Muscle layer of colon (tissue), 2 donors: ENCODE measurements around the gene NUDT8.
A peak's percentile ranks its signal among the peaks of the same experiment; 100 is the strongest.

Experiments
- H3K27ac ChIP-seq: one replicate; pipeline ENCODE4 v1.7.0; 2013; ENCODE audit warnings: low read depth, mild to moderate bottlenecking, low read length, moderate library complexity
- H3K27me3 ChIP-seq, 2 donors: one replicate each; pipeline ENCODE4 v1.7.0; 2013; ENCODE audit warnings: low read length in 2 of 2, mild to moderate bottlenecking in 2 of 2; ENCODE audit not compliant: insufficient read depth in 2 of 2, control insufficient read depth in 1 of 2
- H3K36me3 ChIP-seq: one replicate; pipeline ENCODE4 v1.7.0; 2013; ENCODE audit warnings: mild to moderate bottlenecking, low read length; ENCODE audit not compliant: insufficient read depth
- H3K4me1 ChIP-seq: one replicate; pipeline ENCODE4 v1.7.0; 2013; ENCODE audit warnings: mild to moderate bottlenecking, low read length; ENCODE audit not compliant: insufficient read depth
- H3K4me3 ChIP-seq, 2 donors: one replicate each; pipeline ENCODE4 v1.7.0; 2013; ENCODE audit warnings: low read length in 2 of 2, low read depth in 1 of 2, mild to moderate bottlenecking in 1 of 2, moderate library complexity in 1 of 2
- H3K9ac ChIP-seq: one replicate; pipeline ENCODE4 v1.7.0; 2013; ENCODE audit warnings: low read length
- H3K9me3 ChIP-seq: one replicate; pipeline ENCODE4 v1.7.0; 2013; ENCODE audit warnings: mild to moderate bottlenecking, low read length
- donor health status: abdominal sarcoma.
- donor health status: Adenocarcinoma of cecum.

The NUDT8 gene

GRCh38 chr11:67656278-67656922 lies 26.7 kb upstream of the NUDT8 start:
- Histone ChIP-seq H3K9me3 (no peaks in the 10 kb centered on the region), H3K36me3 (no peaks in the 10 kb centered on the region)

GRCh38 chr11:67654225-67654624 lies 24.5 kb upstream of the NUDT8 start:
- H3K27ac ChIP-seq, result no peak overlapping the region
- H3K4me3 ChIP-seq, result no peak overlapping the region
- H3K36me3 ChIP-seq, result no peaks in the 10 kb centered on the region
- no peaks in the 10 kb centered on the region for H3K27me3 ChIP-seq
- no peaks in the 10 kb centered on the region for H3K9me3 ChIP-seq
- H3K9ac ChIP-seq, result no peak overlapping the region
- H3K4me1 ChIP-seq, result no peaks in the 10 kb centered on the region

More at GRCh38 chr11:67656278-67656922, 26.7 kb upstream of the NUDT8 start:
- H3K9ac ChIP-seq, result no peak overlapping the region
- no peaks in the 10 kb centered on the region for H3K4me1 ChIP-seq
- H3K27ac ChIP-seq, result no peak overlapping the region
- no peaks in the 10 kb centered on the region for H3K27me3 ChIP-seq
- no peak overlapping the region for H3K4me3 ChIP-seq

- H3K27ac ChIP-seq, result no peak overlapping the region
- H3K9ac ChIP-seq, result no peak overlapping the region
- no peak overlapping the region for H3K4me3 ChIP-seq
- no peaks in the 10 kb centered on the region for H3K27me3 ChIP-seq
- H3K36me3 ChIP-seq, result no peaks in the 10 kb centered on the region
- no peaks in the 10 kb centered on the region for H3K4me1 ChIP-seq
- no peaks in the 10 kb centered on the region for H3K9me3 ChIP-seq
Measured at GRCh38 chr11:67652965-67653845, 23.5 kb upstream of the NUDT8 start.

DNA sequence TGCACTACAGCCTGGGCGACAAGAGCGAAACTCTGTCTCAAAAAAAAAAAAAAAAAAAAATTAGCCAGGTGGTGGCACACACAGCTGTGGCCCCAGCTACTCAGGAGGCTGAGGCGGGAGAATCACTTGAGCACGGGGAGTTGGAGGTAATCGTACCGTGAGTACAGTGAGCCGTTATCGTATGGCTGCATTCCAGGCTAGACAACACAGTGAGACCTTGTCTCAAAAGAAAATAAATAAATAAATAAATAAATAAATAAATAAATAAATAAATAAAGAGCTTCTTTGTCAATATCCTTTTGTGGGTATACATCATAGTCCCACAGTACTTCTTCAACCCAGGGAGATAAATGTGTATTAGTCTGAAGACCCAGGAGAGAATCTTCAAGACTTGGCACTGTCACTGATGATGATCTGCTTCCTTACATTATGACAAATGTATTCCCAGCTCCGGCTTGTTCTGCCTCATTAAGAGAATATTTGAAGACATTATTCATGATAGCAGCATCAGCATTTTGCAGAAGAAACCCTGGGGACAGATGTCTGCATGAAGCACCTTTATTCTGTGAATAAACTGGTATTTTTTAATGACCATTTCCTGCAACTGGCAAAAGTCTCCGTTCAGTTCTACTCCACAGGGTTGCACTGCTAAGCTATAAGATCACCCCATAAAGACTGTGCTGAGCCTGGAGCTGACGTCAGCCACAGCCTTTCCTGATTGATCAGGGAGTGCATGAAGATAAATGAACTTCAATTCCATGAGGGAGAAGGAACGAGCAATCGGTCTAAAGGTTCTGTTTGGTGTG lies 22.4 kb upstream of the NUDT8 start:
- Histone ChIP-seq H3K4me3 (no peak overlapping the region), H3K27ac (no peak overlapping the region), H3K27me3 (no peaks in the 10 kb centered on the region), H3K9ac (no peak overlapping the region), H3K4me1 (no peaks in the 10 kb centered on the region), H3K9me3 (no peaks in the 10 kb centered on the region), H3K36me3 (no peaks in the 10 kb centered on the region)

DNA sequence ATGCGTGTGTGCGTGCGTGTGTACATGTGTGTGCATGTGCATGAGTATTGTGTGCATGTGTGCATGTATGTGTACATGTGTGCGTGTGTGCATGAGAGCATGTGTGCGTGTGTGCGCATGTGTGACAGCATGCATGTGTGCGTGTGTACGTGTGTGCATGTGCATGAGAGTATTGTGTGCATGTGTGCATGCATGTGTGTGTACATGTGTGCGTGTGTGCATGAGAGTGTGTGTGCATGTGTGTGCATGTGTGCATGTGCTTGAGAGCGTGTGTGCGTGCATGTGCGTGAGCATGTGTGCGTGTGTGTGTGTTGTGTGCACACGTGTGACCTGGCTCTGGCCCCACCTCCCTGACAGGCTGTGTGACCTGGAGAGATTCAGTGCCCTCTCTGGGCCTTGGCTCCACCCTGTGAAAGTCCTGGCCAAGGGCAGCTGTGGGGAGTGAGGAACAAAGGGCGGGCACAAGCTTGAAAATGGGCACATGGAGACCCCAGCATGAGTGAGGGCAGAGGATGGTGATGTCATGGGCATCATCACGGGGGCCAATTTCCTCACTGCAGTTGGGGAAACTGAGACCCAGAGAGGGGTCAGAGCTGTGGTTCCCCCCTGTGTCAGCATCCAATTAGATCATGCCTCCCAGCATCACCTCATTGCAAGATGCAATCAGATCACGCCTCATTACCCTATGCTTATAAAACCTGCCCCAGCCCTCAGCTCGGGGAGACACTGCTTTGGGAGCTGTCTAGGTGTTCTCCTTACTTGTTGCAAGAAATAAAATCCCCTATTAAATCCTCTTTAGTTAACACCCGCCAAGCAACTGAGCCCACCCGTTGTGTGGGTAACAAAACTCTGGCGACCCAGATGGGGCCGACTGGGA lies 20.1 kb upstream of the NUDT8 start:
- H3K4me1 ChIP-seq, result no peaks in the 10 kb centered on the region
- H3K27ac ChIP-seq, result no peak overlapping the region
- H3K27me3 ChIP-seq, result peaks cover 0 to 4% of the 10 kb centered on the region in 2 donors
- no peak overlapping the region for H3K9ac ChIP-seq
- H3K9me3 ChIP-seq, result no peaks in the 10 kb centered on the region
- no peaks in the 10 kb centered on the region for H3K36me3 ChIP-seq
- H3K4me3 ChIP-seq, result peak overlapping the region in 1 of 2 donors; percentile 23

- Histone ChIP-seq H3K9me3 (no peaks in the 10 kb centered on the region), H3K27ac (no peak overlapping the region), H3K4me1 (no peaks in the 10 kb centered on the region), H3K27me3 (peaks cover 0 to 4% of the 10 kb centered on the region in 2 donors), H3K36me3 (no peaks in the 10 kb centered on the region), H3K9ac (no peak overlapping the region), H3K4me3 (no peak overlapping the region)
Measured at GRCh38 chr11:67648796-67649613, 19.3 kb upstream of the NUDT8 start.

- Histone ChIP-seq H3K9me3 (no peaks in the 10 kb centered on the region), H3K27ac (no peak overlapping the region), H3K4me1 (no peaks in the 10 kb centered on the region), H3K4me3 (no peak overlapping the region), H3K27me3 (peaks cover 0 to 4% of the 10 kb centered on the region in 2 donors), H3K36me3 (no peaks in the 10 kb centered on the region), H3K9ac (no peak overlapping the region)
Measured at GRCh38 chr11:67648140-67648795, 18.5 kb upstream of the NUDT8 start.

- Histone ChIP-seq H3K36me3 (no peaks in the 10 kb centered on the region), H3K9me3 (no peaks in the 10 kb centered on the region), H3K27me3 (peaks cover 0 to 4% of the 10 kb centered on the region in 2 donors), H3K9ac (no peak overlapping the region), H3K27ac (no peak overlapping the region), H3K4me1 (no peaks in the 10 kb centered on the region), H3K4me3 (no peak overlapping the region)
Measured at GRCh38 chr11:67647471-67647870, 17.7 kb upstream of the NUDT8 start.

DNA sequence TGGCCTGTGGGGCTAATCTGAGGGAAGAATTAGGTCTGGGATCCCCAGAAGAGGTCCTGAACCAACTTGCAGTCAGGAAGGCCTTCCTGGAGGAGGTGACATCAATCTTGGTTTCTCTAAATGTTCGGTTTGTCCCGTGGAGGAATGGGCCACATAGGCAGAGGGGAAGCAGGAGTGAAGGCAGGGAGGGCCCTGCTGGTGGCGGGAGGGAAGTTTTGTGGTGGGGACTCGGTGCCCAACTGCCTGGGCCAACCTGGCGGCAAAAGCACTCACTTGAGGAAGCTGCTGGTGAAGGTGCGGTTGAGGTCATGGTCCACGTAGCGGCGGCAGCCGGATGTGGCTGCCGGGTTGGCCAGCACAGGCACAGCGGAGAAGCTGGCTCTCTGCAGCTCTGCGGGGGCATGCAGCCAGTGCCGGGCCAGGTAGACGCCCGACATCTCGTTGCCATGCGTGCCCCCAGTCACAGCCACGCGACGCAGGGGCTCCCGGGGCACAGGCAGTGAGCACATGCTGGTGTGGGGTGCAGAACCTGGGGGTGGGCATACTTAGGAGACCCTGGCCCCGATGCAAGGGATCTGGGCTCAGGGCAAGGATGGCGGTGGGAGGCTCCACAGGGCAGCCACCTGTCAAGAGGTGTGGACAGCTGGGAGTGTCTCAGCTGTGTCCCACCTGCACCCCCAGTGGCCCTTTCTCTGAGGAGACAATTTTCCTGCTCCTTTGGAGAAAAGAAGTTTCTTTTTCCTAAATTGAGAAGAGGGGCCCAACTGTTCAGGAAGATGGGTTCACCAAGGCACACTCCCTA lies 17.0 kb upstream of the NUDT8 start:
- Histone ChIP-seq H3K36me3 (no peaks in the 10 kb centered on the region), H3K4me1 (no peaks in the 10 kb centered on the region), H3K9me3 (no peaks in the 10 kb centered on the region), H3K4me3 (no peak overlapping the region), H3K9ac (no peak overlapping the region), H3K27ac (no peak overlapping the region), H3K27me3 (peaks cover 0 to 4% of the 10 kb centered on the region in 2 donors)
